Lung (tissue), 12 donors: ENCODE results near the gene FAT1. TPM values are rescaled to one million over a fixed set of nuclear protein-coding genes. Genes with fewer than 3 reads are reported as not detected.

Experiments used
- ATAC-seq: fragments of 200-7000 bp; cut with Tn5 transposase; one replicate; pipeline ENCODE4 v1.9.1; 2020; ENCODE audit warnings: moderate number of reproducible peaks; ENCODE audit not compliant: insufficient read depth, low FRiP score
- DNase-seq, 3 donors: peaks; one replicate each; pipeline ENCODE4 v3.0.0-alpha.2; 2013 to 2017
- H3K27ac ChIP-seq, 2 donors: one replicate each; pipeline ENCODE4 v1.5.1; 2013; ENCODE audit warnings: mild to moderate bottlenecking in 2 of 2, moderate library complexity in 2 of 2, control low read depth in 1 of 2, inconsistent platforms in 1 of 2, low read depth in 1 of 2, low read length in 1 of 2
- H3K27me3 ChIP-seq, 3 donors: one replicate each; pipeline ENCODE4 v1.5.1; 2013; ENCODE audit warnings: low read length in 2 of 3; ENCODE audit not compliant: control insufficient read depth in 3 of 3, insufficient read depth in 3 of 3
- H3K36me3 ChIP-seq, 4 donors: one replicate each; pipeline ENCODE4 v1.5.1; 2013; ENCODE audit warnings: low read length in 4 of 4, mild to moderate bottlenecking in 1 of 4, moderate library complexity in 1 of 4; ENCODE audit not compliant: control insufficient read depth in 4 of 4, insufficient read depth in 4 of 4
- H3K4me1 ChIP-seq, 5 donors: one replicate each; pipeline ENCODE4 v1.5.1; 2013; ENCODE audit warnings: low read length in 5 of 5, mild to moderate bottlenecking in 2 of 5, moderate library complexity in 1 of 5; ENCODE audit not compliant: control insufficient read depth in 5 of 5, insufficient read depth in 5 of 5
- H3K4me3 ChIP-seq: one replicate; pipeline ENCODE4 v1.5.1; 2013; ENCODE audit warnings: mild to moderate bottlenecking, control low read depth, moderate library complexity
- H3K9ac ChIP-seq, 2 donors: one replicate each; pipeline ENCODE4 v1.5.1; 2013; ENCODE audit warnings: low read length in 2 of 2, control low read depth in 1 of 2; ENCODE audit not compliant: insufficient read depth in 1 of 2
- H3K9me3 ChIP-seq, 4 donors: one replicate each; pipeline ENCODE4 v1.5.1; 2013; ENCODE audit warnings: low read length in 3 of 4, mild to moderate bottlenecking in 1 of 4, moderate library complexity in 1 of 4; ENCODE audit not compliant: control insufficient read depth in 4 of 4, insufficient read depth in 3 of 4
- CTCF ChIP-seq: IDR thresholded peaks from 2 replicates; pipeline ENCODE4 v1.5.1; 2012; ENCODE audit warnings: mild to moderate bottlenecking; ENCODE audit errors: control extremely low read depth, extremely low read depth
- WGBS, 2 donors: extraction: QIAGEN DNeasy Blood & Tissue Kit; methylation state at CpG; one replicate each; pipeline ENCODE4 v1.1.7; 2013; 5-methylcytosine and 5-hydroxymethylcytosine counted together
- polyA plus RNA-seq, 2 donors: library from polyadenylated mRNA; stranded (reverse); fragments of 200-250 nt; gene quantifications; one replicate each; pipeline ENCODE4 v1.2.1, GENCODE V29; 2013
- total RNA-seq, 2 donors: library from RNA; depleted of rRNA in 1 of 2; stranded (reverse); fragments of >200 nt in 1 of 2; gene quantifications; one replicate each; pipeline ENCODE4 v1.2.1, GENCODE V29; 2014 to 2021
- donor health status: control.
- donor health status: control.
- donor health status: Bipolar disorder and iron deficiency.
- donor health status: healthy.
- donor health status: DM: yes; HTN: yes; CAD: no.

Gene FAT1
- total and polyA plus RNA-seq, 4 donors = 19.4 to 318 (median 72.3) TPM

- no peak for TF ChIP-seq CTCF
- Histone ChIP-seq H3K4me1 (peaks cover 0 to 50% (median 33%) of the 10 kb centered on the region in 5 donors), H3K9ac (peak overlapping the region in 1 of 2 donors; percentile 13), H3K27me3 (no peaks in the 10 kb centered on the region), H3K4me3 (no peak overlapping the region), H3K36me3 (peaks cover 0 to 20% (median 10%) of the 10 kb centered on the region in 4 donors), H3K27ac (peak overlapping the region in 1 of 2 donors; percentile 74), H3K9me3 (peaks cover 0 to 2% (median 0%) of the 10 kb centered on the region in 4 donors)
- WGBS, 2 donors = 81 to 86% methylated on average over 12 of the region's 12 CpGs
- DNase-seq (no peak), ATAC-seq (no peak)
These were observed 21.9 kb downstream of the FAT1 start for GRCh38 chr4:186701788-186702187.

- WGBS, 2 donors = 54 to 69% methylated on average over 5 of the region's 5 CpGs
- Histone ChIP-seq H3K4me3 (no peak overlapping the region), H3K9ac (peak overlapping the region; percentile 13 to 66), H3K27me3 (no peaks in the 10 kb centered on the region), H3K4me1 (peaks cover 0 to 50% (median 33%) of the 10 kb centered on the region in 5 donors), H3K36me3 (peaks cover 0 to 14% (median 5%) of the 10 kb centered on the region in 4 donors), H3K27ac (peak overlapping the region; percentile 66 to 74), H3K9me3 (peaks cover 0 to 2% (median 0%) of the 10 kb centered on the region in 4 donors)
- DNase-seq = peak; percentile 81 to 89 (median 87)
- ATAC-seq = no peak
- TF ChIP-seq CTCF = no peak
These were observed 22.4 kb downstream of the FAT1 start for GRCh38 chr4:186701273-186701672.

- 80 to 81% methylated on average over 16 of the region's 16 CpGs for WGBS, 2 donors
- TF ChIP-seq CTCF = no peak
- DNase-seq = peak in 1 of 3 donors; percentile 32
- no peak for ATAC-seq
- peak overlapping the region in 1 of 2 donors; percentile 66 for H3K9ac ChIP-seq
- H3K4me3 ChIP-seq = no peak overlapping the region
- H3K9me3 ChIP-seq = peaks cover 0 to 2% (median 0%) of the 10 kb centered on the region in 4 donors
- peaks cover 0 to 9% (median 3%) of the 10 kb centered on the region in 4 donors for H3K36me3 ChIP-seq
- peak overlapping the region in 1 of 2 donors; percentile 74 for H3K27ac ChIP-seq
- H3K4me1 ChIP-seq = peaks cover 0 to 50% (median 33%) of the 10 kb centered on the region in 5 donors
- no peaks in the 10 kb centered on the region for H3K27me3 ChIP-seq
These were observed 22.9 kb downstream of the FAT1 start for GRCh38 chr4:186700746-186701145.
